ENCODE results near the gene PMIS2. TPM values are rescaled to one million over a fixed set of nuclear protein-coding genes. Genes with fewer than 3 reads are reported as not detected.

Gene PMIS2
- total RNA-seq, 1 donor from 2014 or later: not detected

GRCh38 chr19:35622750-35623149, 36.8 kb downstream of the PMIS2 start:
- Mint-ChIP-seq H3K4me3 (ENCODE audit: unreplicated experiment) (no peak overlapping the region), H3K27me3 (ENCODE audit: unreplicated experiment) (peaks cover 14% of the 10 kb centered on the region), H3K36me3 (ENCODE audit: low read depth, unreplicated experiment) (peaks cover 25% of the 10 kb centered on the region), H3K27ac (ENCODE audit: unreplicated experiment) (no peak overlapping the region), H3K9me3 (ENCODE audit: unreplicated experiment) (no peaks in the 10 kb centered on the region), H3K4me1 (ENCODE audit: unreplicated experiment) (no peaks in the 10 kb centered on the region)
- no peak for DNase-seq (ENCODE audit: low spot score)
- no peak for TF ChIP-seq CTCF (IDR thresholded peaks at IDR 0.05; ENCODE audit: unreplicated experiment)

- DNase-seq (ENCODE audit: low spot score): no peak
- Mint-ChIP-seq H3K4me1 (ENCODE audit: unreplicated experiment) (peaks cover 5% of the 10 kb centered on the region), H3K27me3 (ENCODE audit: unreplicated experiment) (peaks cover 14% of the 10 kb centered on the region), H3K36me3 (ENCODE audit: low read depth, unreplicated experiment) (peaks cover 25% of the 10 kb centered on the region), H3K27ac (ENCODE audit: unreplicated experiment) (no peak overlapping the region), H3K9me3 (ENCODE audit: unreplicated experiment) (no peaks in the 10 kb centered on the region), H3K4me3 (ENCODE audit: unreplicated experiment) (no peak overlapping the region)
- no peak for TF ChIP-seq CTCF (IDR thresholded peaks at IDR 0.05; ENCODE audit: unreplicated experiment)
Observed at GRCh38 chr19:35623327-35624010, 37.5 kb downstream of the PMIS2 start.

GRCh38 chr19:35628264-35628564, 42.2 kb downstream of the PMIS2 start:
- no peaks in the 10 kb centered on the region for H3K9me3 Mint-ChIP-seq (ENCODE audit: unreplicated experiment)
- H3K4me1 Mint-ChIP-seq (ENCODE audit: unreplicated experiment): peaks cover 12% of the 10 kb centered on the region
- peak overlapping the region; percentile 97 for H3K27ac Mint-ChIP-seq (ENCODE audit: unreplicated experiment)
- H3K4me3 Mint-ChIP-seq (ENCODE audit: unreplicated experiment): peak overlapping the region; percentile 98
- DNase-seq (ENCODE audit: low spot score): no peak
- H3K36me3 Mint-ChIP-seq (ENCODE audit: low read depth, unreplicated experiment): peaks cover 30% of the 10 kb centered on the region
- no peak for TF ChIP-seq CTCF (IDR thresholded peaks at IDR 0.05; ENCODE audit: unreplicated experiment)
- peaks cover 6% of the 10 kb centered on the region for H3K27me3 Mint-ChIP-seq (ENCODE audit: unreplicated experiment)

- peaks cover 7% of the 10 kb centered on the region for H3K27me3 Mint-ChIP-seq (ENCODE audit: unreplicated experiment)
- no peaks in the 10 kb centered on the region for H3K9me3 Mint-ChIP-seq (ENCODE audit: unreplicated experiment)
- peak within 1 kb of the TSS; percentile 98 for H3K4me3 Mint-ChIP-seq (ENCODE audit: unreplicated experiment)
- DNase-seq (ENCODE audit: low spot score): peak; percentile 97
- peaks cover 12% of the 10 kb centered on the region for H3K4me1 Mint-ChIP-seq (ENCODE audit: unreplicated experiment)
- H3K36me3 Mint-ChIP-seq (ENCODE audit: low read depth, unreplicated experiment): peaks cover 29% of the 10 kb centered on the region
- peak within 1 kb of the TSS; percentile 97 for H3K27ac Mint-ChIP-seq (ENCODE audit: unreplicated experiment)
- no peak for TF ChIP-seq CTCF (IDR thresholded peaks at IDR 0.05; ENCODE audit: unreplicated experiment)
Observed at GRCh38 chr19:35628565-35629331, 42.8 kb downstream of the PMIS2 start, which contains the start of gene RBM42. Gene RBM42, plus strand, starts transcription at chr19:35629036. Its CDS starts 118 bp downstream, at chr19:35629154.

GRCh38 chr19:35629332-35629633, 43.3 kb downstream of the PMIS2 start:
- no peak for DNase-seq (ENCODE audit: low spot score)
- peaks cover 12% of the 10 kb centered on the region for H3K4me1 Mint-ChIP-seq (ENCODE audit: unreplicated experiment)

More at GRCh38 chr19:35629332-35629633, 43.3 kb downstream of the PMIS2 start:
- Mint-ChIP-seq H3K4me3 (ENCODE audit: unreplicated experiment) (peak overlapping the region; percentile 98), H3K9me3 (ENCODE audit: unreplicated experiment) (no peaks in the 10 kb centered on the region), H3K27ac (ENCODE audit: unreplicated experiment) (peak overlapping the region; percentile 52), H3K27me3 (ENCODE audit: unreplicated experiment) (peaks cover 7% of the 10 kb centered on the region), H3K36me3 (ENCODE audit: low read depth, unreplicated experiment) (peaks cover 29% of the 10 kb centered on the region)
- no peak for TF ChIP-seq CTCF (IDR thresholded peaks at IDR 0.05; ENCODE audit: unreplicated experiment)

Measured in endothelial cell (in vitro differentiated cells).